GM13976 (cell line): Measurements from ENCODE around the gene CTSK.

Experiments
- DNase-seq: peaks from one replicate; pipeline ENCODE4 v3.0.0; 2012; ENCODE audit warnings: low spot score
- in situ Hi-C: fragments of 300-500 bp; cut with MboI; formaldehyde crosslinking; loops from one replicate; pipeline ENCODE4 v1.12.0; 2022; ENCODE audit warnings: low sequenced_read_pairs, mixed read lengths, inconsistent platforms; ENCODE audit not compliant: unreplicated experiment
- TF ChIP-seq, protein P1 (sequence below): IDR thresholded peaks from 2 replicates; pipeline ENCODE4 v1.5.1; 2012; ENCODE audit warnings: borderline replicate concordance, mild to moderate bottlenecking; ENCODE audit not compliant: insufficient read depth; ENCODE audit errors: extremely low read depth, missing control alignments, control extremely low read depth

CTSK gene

DNA sequence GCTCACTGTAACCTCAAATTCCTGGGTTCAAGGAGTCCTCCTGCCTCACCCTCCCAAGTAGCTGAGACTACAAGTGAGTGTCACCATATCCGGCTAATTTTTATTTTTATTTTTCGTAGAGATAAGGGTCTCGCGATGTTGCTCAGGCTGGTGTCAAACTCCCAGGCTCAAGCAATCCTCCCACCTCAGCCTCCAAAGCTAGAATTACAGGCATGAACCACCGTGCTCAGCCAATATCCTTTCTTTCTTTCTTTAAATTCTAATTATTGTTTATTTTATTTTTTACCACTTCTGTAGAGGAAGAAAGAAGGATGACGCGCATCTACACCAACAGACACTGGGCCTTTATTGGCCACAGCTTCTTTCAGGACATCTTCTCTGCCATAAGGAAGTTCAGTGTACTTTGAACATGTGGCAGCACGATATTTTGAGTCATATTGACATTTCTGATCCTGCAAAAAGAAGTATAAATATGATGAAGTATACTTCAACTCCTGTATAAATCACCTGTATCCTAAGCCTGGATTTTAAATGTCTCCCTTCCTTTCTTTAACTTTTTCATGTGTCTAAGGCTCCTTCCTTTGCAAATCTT, 58.2 kb downstream of the CTSK start:
- in situ Hi-C loops: no loop called here
- no peak for DNase-seq
- TF ChIP-seq, protein P1, sequence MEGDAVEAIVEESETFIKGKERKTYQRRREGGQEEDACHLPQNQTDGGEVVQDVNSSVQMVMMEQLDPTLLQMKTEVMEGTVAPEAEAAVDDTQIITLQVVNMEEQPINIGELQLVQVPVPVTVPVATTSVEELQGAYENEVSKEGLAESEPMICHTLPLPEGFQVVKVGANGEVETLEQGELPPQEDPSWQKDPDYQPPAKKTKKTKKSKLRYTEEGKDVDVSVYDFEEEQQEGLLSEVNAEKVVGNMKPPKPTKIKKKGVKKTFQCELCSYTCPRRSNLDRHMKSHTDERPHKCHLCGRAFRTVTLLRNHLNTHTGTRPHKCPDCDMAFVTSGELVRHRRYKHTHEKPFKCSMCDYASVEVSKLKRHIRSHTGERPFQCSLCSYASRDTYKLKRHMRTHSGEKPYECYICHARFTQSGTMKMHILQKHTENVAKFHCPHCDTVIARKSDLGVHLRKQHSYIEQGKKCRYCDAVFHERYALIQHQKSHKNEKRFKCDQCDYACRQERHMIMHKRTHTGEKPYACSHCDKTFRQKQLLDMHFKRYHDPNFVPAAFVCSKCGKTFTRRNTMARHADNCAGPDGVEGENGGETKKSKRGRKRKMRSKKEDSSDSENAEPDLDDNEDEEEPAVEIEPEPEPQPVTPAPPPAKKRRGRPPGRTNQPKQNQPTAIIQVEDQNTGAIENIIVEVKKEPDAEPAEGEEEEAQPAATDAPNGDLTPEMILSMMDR: no peak

DNA sequence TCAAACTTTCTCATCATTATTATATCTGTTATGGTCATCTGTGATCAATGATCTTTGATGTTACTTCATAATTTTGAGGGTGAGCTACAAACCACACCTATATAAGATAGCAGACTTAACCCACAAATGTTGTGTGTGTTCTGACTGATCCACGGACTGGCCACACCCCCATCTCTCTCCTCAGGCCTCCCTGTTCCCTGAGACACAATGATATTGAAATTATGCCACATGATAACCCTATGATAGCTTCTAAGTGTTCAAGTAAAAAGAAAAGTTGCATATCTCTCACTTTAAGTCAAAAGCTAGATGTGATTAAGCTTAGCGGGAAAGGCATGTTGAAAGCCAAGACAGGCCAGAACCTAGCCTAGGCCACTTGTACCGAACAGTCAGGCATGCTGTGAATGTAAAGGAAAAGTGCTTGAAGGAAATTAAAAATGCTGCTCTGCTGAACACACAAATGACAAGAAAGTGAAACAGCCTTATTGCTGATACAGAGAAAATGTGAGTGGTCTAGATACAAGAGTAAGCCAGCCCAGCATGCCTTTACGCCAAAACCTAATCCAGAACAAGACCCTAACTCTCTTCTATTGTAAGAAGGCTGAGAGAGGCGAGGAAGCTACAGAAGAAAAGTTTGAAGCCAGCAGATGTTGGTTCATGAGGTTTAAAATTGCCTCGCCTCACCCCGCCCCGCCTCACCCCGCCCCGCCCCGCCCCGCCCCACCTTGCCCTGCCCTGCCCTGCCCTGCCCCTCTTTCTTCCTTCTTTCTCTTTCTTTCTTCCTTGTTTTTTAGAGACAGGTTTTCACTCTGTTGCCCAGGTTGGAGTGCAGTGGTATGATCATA, 59.0 kb downstream of the CTSK start:
- in situ Hi-C loops: no loop called here
- no peak for DNase-seq
- TF ChIP-seq, protein P1: no peak
